Liver (tissue), 9 donors: ENCODE data around the gene NOVA2. TPM values are rescaled to one million over a fixed set of nuclear protein-coding genes. Genes with fewer than 3 reads are reported as not detected.

Experiments
- DNase-seq: peaks from one replicate; pipeline ENCODE4 v3.0.0-alpha.2; 2017; ENCODE audit warnings: low spot score
- H3K27ac ChIP-seq, 2 donors: one replicate each; pipeline ENCODE4 v1.7.0; 2013; ENCODE audit warnings: inconsistent platforms in 2 of 2, low read length in 2 of 2, control low read depth in 1 of 2, low read depth in 1 of 2, mild to moderate bottlenecking in 1 of 2
- H3K27me3 ChIP-seq, 4 donors: one replicate each; pipeline versions ENCODE4 v1.6.1 to v1.7.0; 2013; ENCODE audit warnings: low read length in 3 of 4, inconsistent platforms in 1 of 4, mild to moderate bottlenecking in 1 of 4, moderate library complexity in 1 of 4; ENCODE audit not compliant: control insufficient read depth in 4 of 4, insufficient read depth in 4 of 4
- H3K36me3 ChIP-seq, 4 donors: one replicate each; pipeline versions ENCODE4 v1.6.1 to v1.7.0; 2013; ENCODE audit warnings: low read length in 3 of 4, mild to moderate bottlenecking in 3 of 4, low read depth in 1 of 4, moderate library complexity in 1 of 4; ENCODE audit not compliant: control insufficient read depth in 4 of 4, insufficient read depth in 3 of 4
- H3K4me1 ChIP-seq, 4 donors: one replicate each; pipeline versions ENCODE4 v1.6.1 to v1.7.0; 2013; ENCODE audit warnings: low read length in 3 of 4, mild to moderate bottlenecking in 3 of 4, moderate library complexity in 1 of 4; ENCODE audit not compliant: control insufficient read depth in 4 of 4, insufficient read depth in 4 of 4
- H3K4me3 ChIP-seq, 3 donors: one replicate each; pipeline versions ENCODE4 v1.6.1 to v1.7.0; 2013; ENCODE audit warnings: low read length in 3 of 3, control low read depth in 1 of 3, low read depth in 1 of 3, mild to moderate bottlenecking in 1 of 3
- H3K9ac ChIP-seq, 2 donors: one replicate each; pipeline ENCODE4 v1.7.0; 2013; ENCODE audit warnings: low read length in 2 of 2, mild to moderate bottlenecking in 2 of 2, moderate library complexity in 2 of 2, control low read depth in 1 of 2, low read depth in 1 of 2
- H3K9me3 ChIP-seq, 4 donors: one replicate each; pipeline versions ENCODE4 v1.6.1 to v1.7.0; 2013; ENCODE audit warnings: low read length in 3 of 4; ENCODE audit not compliant: control insufficient read depth in 4 of 4
- EGR1 ChIP-seq, 2 donors: IDR thresholded peaks; 2 replicates each; pipeline ENCODE4 v1.6.1; 2016 to 2018; ENCODE audit warnings: antibody characterized with exemption in 2 of 2, low read depth in 2 of 2
- FOXA1 ChIP-seq: IDR thresholded peaks from 2 replicates; pipeline ENCODE4 v1.6.1; 2016; ENCODE audit warnings: antibody characterized with exemption
- FOXA2 ChIP-seq: IDR thresholded peaks from 2 replicates; pipeline ENCODE4 v1.6.1; 2016; ENCODE audit warnings: antibody characterized with exemption
- GABPA ChIP-seq, 2 donors: IDR thresholded peaks in 1 of 2; conservative IDR thresholded peaks in 1 of 2; 2 replicates each; pipeline ENCODE4 v1.6.1; 2016; ENCODE audit warnings: antibody characterized with exemption in 2 of 2, mild to moderate bottlenecking in 1 of 2, moderate library complexity in 1 of 2
- HNF4A ChIP-seq, 2 donors: conservative IDR thresholded peaks; 2 replicates each; pipeline ENCODE4 v1.6.1; 2016; ENCODE audit warnings: antibody characterized with exemption in 2 of 2, mild to moderate bottlenecking in 2 of 2
- HNF4G ChIP-seq: IDR thresholded peaks from 2 replicates; pipeline ENCODE4 v1.6.1; 2016; ENCODE audit warnings: antibody characterized with exemption
- JUND ChIP-seq, 2 donors: IDR thresholded peaks; 2 replicates each; pipeline ENCODE4 v1.6.1; 2016; ENCODE audit warnings: antibody characterized with exemption in 2 of 2
- NR2F2 ChIP-seq: IDR thresholded peaks from 2 replicates; pipeline ENCODE4 v1.6.1; 2016; ENCODE audit warnings: antibody characterized with exemption
- RAD21 ChIP-seq, 2 donors: IDR thresholded peaks; 2 replicates each; pipeline ENCODE4 v1.6.1; 2016; ENCODE audit warnings: antibody characterized with exemption in 2 of 2, mild to moderate bottlenecking in 2 of 2
- RXRA ChIP-seq, 2 donors: IDR thresholded peaks; 2 replicates each; pipeline ENCODE4 v1.6.1; 2017 to 2018; ENCODE audit warnings: antibody characterized with exemption in 2 of 2, mild to moderate bottlenecking in 1 of 2
- SP1 ChIP-seq: IDR thresholded peaks from 2 replicates; pipeline ENCODE4 v1.6.1; 2018; ENCODE audit warnings: antibody characterized with exemption, mild to moderate bottlenecking
- TAF1 ChIP-seq: conservative IDR thresholded peaks from 2 replicates; pipeline ENCODE4 v1.6.1; 2016; ENCODE audit warnings: antibody characterized with exemption, mild to moderate bottlenecking
- YY1 ChIP-seq: IDR thresholded peaks from 2 replicates; pipeline ENCODE4 v1.6.1; 2016; ENCODE audit warnings: antibody characterized with exemption, mild to moderate bottlenecking
- WGBS: extraction: QIAGEN DNeasy Blood & Tissue Kit; methylation state at CpG from one replicate; pipeline ENCODE4 v1.1.7; 2013; 5-methylcytosine and 5-hydroxymethylcytosine counted together
- polyA plus RNA-seq, 2 donors: library from polyadenylated mRNA; stranded (reverse) in 1 of 2; unstranded in 1 of 2; fragments of 200-250 nt in 1 of 2; fragments of >200 nt in 1 of 2; fragmentation: Nextera tagmentation in 1 of 2; extraction: Ambion mirVana in 1 of 2; gene quantifications; one replicate each; pipeline versions ENCODE4 v1.2.1 to v1.2.3, GENCODE V29; 2013 to 2015
- total RNA-seq, 2 donors: library from RNA; depleted of rRNA; stranded (reverse); fragments of >200 nt; gene quantifications; one replicate each; pipeline ENCODE4 v1.2.3, GENCODE V29; 2014
- TF ChIP-seq, protein P1 (sequence below): IDR thresholded peaks from 2 replicates; pipeline ENCODE4 v1.6.1; 2016; ENCODE audit warnings: antibody characterized with exemption
- TF ChIP-seq, protein P2 (sequence below): IDR thresholded peaks from 2 replicates; pipeline ENCODE4 v1.6.1; 2016; ENCODE audit warnings: antibody characterized with exemption, mild to moderate bottlenecking
- TF ChIP-seq, protein P3 (sequence below): fragments of 150-350 bp; IDR thresholded peaks from 2 replicates; pipeline ENCODE4 v1.5.1; 2017; ENCODE audit warnings: improper control_type of control experiment, low read depth, low read length; ENCODE audit not compliant: missing input control
- TF ChIP-seq, protein P4 (sequence below): IDR thresholded peaks from 2 replicates; pipeline ENCODE4 v1.6.1; 2016; ENCODE audit warnings: antibody characterized with exemption
- TF ChIP-seq, protein P5 (sequence below): IDR thresholded peaks from 2 replicates; pipeline ENCODE4 v1.6.1; 2016; ENCODE audit warnings: antibody characterized with exemption
- donor health status: healthy.
- donor health status: healthy.
- donor health status: healthy.
- donor health status: healthy.
- donor health status: healthy.

The NOVA2 gene
- total and polyA plus RNA-seq, 4 donors = 0.31 to 1.6 (median 0.42) TPM

DNA sequence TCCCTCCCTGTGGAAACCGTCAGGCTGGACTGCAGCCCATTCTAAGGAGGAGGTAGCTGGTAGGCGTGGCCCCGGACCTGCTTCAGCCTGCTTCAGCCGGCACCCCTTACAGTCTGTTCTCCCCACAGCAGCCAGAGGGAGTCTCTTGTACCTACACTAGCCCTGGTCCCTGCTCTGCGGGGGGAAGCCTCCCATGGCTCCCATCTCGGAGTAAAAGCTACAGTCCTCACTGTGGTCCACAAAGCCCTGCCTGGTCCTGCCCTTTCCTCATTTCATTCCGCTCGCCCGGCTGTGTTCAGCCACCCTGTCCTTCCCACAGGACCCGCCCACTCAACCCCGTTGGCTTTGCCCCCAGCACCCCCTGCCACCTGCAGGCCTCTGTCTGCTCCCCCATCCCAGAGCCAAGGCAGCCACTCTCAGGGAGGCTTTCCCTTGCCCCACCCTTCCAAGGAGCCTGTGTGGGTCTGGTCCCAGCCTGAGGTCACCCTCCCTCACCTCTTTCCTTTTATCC lies 47.9 kb upstream of the NOVA2 start (continued):
- no peak for TF ChIP-seq RAD21 (IDR thresholded peaks at IDR 0.05)
- no peak for TF ChIP-seq SP1
- no peak for TF ChIP-seq TAF1

DNA sequence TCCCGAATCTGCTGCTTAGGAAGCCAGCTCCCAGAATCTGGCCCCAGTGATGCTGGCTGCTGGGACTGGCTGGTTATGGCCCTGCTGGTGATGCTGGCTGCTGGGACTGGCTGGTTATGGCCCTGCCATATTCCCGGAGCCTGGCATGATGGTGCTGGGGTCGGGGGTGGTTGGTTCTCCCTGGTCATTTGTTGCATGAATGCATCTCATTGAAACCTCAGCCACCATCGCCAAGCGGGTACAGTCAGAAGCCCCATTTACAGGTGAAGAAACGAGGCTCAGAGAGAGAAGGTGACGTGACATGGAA lies 47.1 kb upstream of the NOVA2 start:
- TF ChIP-seq, protein P1, sequence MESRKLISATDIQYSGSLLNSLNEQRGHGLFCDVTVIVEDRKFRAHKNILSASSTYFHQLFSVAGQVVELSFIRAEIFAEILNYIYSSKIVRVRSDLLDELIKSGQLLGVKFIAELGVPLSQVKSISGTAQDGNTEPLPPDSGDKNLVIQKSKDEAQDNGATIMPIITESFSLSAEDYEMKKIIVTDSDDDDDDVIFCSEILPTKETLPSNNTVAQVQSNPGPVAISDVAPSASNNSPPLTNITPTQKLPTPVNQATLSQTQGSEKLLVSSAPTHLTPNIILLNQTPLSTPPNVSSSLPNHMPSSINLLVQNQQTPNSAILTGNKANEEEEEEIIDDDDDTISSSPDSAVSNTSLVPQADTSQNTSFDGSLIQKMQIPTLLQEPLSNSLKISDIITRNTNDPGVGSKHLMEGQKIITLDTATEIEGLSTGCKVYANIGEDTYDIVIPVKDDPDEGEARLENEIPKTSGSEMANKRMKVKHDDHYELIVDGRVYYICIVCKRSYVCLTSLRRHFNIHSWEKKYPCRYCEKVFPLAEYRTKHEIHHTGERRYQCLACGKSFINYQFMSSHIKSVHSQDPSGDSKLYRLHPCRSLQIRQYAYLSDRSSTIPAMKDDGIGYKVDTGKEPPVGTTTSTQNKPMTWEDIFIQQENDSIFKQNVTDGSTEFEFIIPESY = no peak
- TF ChIP-seq JUND (IDR thresholded peaks at IDR 0.05) (no peak), FOXA1 (no peak), HNF4A (conservative IDR thresholded peaks at IDR 0.05) (no peak), SP1 (no peak), YY1 (no peak), NR2F2 (no peak), RXRA (IDR thresholded peaks at IDR 0.05) (no peak), TAF1 (no peak), EGR1 (IDR thresholded peaks at IDR 0.05; ENCODE audit: low read depth in 2 of 2) (no peak), RAD21 (IDR thresholded peaks at IDR 0.05) (no peak), HNF4G (no peak), GABPA (IDR thresholded peaks at IDR 0.05 in 1 of 2, conservative IDR thresholded peaks at IDR 0.05 in 1 of 2) (no peak), FOXA2 (no peak)
- TF ChIP-seq, protein P2, sequence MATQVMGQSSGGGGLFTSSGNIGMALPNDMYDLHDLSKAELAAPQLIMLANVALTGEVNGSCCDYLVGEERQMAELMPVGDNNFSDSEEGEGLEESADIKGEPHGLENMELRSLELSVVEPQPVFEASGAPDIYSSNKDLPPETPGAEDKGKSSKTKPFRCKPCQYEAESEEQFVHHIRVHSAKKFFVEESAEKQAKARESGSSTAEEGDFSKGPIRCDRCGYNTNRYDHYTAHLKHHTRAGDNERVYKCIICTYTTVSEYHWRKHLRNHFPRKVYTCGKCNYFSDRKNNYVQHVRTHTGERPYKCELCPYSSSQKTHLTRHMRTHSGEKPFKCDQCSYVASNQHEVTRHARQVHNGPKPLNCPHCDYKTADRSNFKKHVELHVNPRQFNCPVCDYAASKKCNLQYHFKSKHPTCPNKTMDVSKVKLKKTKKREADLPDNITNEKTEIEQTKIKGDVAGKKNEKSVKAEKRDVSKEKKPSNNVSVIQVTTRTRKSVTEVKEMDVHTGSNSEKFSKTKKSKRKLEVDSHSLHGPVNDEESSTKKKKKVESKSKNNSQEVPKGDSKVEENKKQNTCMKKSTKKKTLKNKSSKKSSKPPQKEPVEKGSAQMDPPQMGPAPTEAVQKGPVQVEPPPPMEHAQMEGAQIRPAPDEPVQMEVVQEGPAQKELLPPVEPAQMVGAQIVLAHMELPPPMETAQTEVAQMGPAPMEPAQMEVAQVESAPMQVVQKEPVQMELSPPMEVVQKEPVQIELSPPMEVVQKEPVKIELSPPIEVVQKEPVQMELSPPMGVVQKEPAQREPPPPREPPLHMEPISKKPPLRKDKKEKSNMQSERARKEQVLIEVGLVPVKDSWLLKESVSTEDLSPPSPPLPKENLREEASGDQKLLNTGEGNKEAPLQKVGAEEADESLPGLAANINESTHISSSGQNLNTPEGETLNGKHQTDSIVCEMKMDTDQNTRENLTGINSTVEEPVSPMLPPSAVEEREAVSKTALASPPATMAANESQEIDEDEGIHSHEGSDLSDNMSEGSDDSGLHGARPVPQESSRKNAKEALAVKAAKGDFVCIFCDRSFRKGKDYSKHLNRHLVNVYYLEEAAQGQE = no peak
- TF ChIP-seq, protein P3, sequence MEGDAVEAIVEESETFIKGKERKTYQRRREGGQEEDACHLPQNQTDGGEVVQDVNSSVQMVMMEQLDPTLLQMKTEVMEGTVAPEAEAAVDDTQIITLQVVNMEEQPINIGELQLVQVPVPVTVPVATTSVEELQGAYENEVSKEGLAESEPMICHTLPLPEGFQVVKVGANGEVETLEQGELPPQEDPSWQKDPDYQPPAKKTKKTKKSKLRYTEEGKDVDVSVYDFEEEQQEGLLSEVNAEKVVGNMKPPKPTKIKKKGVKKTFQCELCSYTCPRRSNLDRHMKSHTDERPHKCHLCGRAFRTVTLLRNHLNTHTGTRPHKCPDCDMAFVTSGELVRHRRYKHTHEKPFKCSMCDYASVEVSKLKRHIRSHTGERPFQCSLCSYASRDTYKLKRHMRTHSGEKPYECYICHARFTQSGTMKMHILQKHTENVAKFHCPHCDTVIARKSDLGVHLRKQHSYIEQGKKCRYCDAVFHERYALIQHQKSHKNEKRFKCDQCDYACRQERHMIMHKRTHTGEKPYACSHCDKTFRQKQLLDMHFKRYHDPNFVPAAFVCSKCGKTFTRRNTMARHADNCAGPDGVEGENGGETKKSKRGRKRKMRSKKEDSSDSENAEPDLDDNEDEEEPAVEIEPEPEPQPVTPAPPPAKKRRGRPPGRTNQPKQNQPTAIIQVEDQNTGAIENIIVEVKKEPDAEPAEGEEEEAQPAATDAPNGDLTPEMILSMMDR = no peak
- TF ChIP-seq, protein P4, sequence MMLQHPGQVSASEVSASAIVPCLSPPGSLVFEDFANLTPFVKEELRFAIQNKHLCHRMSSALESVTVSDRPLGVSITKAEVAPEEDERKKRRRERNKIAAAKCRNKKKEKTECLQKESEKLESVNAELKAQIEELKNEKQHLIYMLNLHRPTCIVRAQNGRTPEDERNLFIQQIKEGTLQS = no peak
- TF ChIP-seq, protein P5, sequence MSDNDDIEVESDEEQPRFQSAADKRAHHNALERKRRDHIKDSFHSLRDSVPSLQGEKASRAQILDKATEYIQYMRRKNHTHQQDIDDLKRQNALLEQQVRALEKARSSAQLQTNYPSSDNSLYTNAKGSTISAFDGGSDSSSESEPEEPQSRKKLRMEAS = no peak
- H3K4me3 ChIP-seq = no peak overlapping the region
- peaks cover 0 to 5% (median 0%) of the 10 kb centered on the region in 4 donors for H3K36me3 ChIP-seq
- no peak overlapping the region for H3K9ac ChIP-seq
- DNase-seq = no peak
- H3K27ac ChIP-seq = no peak overlapping the region
- peaks cover 2 to 12% (median 6%) of the 10 kb centered on the region in 4 donors for H3K4me1 ChIP-seq
- H3K27me3 ChIP-seq = no peaks in the 10 kb centered on the region
- H3K9me3 ChIP-seq = no peaks in the 10 kb centered on the region
- WGBS = 90% methylated on average over 7 of the region's 7 CpGs
